ENCODE measurements around the gene GABPB1. TPM values are rescaled to one million over a fixed set of nuclear protein-coding genes. Genes with fewer than 3 reads are reported as not detected.

Gene GABPB1
- polyA plus RNA-seq, 1 of the 3 experiments (the other 2 are of a cell fraction) = 12.8 TPM

GRCh38 chr15:50228866-50229265, 126.1 kb downstream of the GABPB1 start:
- no peak for DNase-seq
- H3K4me1 ChIP-seq (ENCODE audit: control insufficient read depth in 1 of 2, insufficient read depth in 2 of 2, low read depth in 1 of 2, low read length in 1 of 2) = peaks cover 0 to 5% of the 10 kb centered on the region in 2 experiments; a peak in 1 of 4 replicates
- no peaks in the 10 kb centered on the region for H3K27me3 ChIP-seq (ENCODE audit: insufficient read depth)
- POLR2A ChIA-PET = no interaction called here
- no peaks in the 10 kb centered on the region for H3F3A ChIP-seq (replicated peaks; ENCODE audit: insufficient read depth)
- H3K36me3 ChIP-seq (replicated peaks in 1 of 2; ENCODE audit: control insufficient read depth in 1 of 2, insufficient read depth in 2 of 2, low read length in 1 of 2) = no peaks in the 10 kb centered on the region
- H3K4me2 ChIP-seq = no peak overlapping the region
- no peak overlapping the region for H3K27ac ChIP-seq (ENCODE audit: low read depth in 2 of 2, low read length in 1 of 2)
- TF ChIP-seq TCF12 (IDR thresholded peaks at IDR 0.05) (no peak), RFX5 (IDR thresholded peaks at IDR 0.05; ENCODE audit: low read length) (no peak), FOXM1 (IDR thresholded peaks at IDR 0.05; ENCODE audit: low read depth) (no peak), RXRA (IDR thresholded peaks at IDR 0.05; ENCODE audit: borderline replicate concordance, low read depth) (no peak), TAF1 (IDR thresholded peaks at IDR 0.05; ENCODE audit: borderline replicate concordance, low read depth, low read length) (no peak), CTCF (IDR thresholded peaks at IDR 0.05) (no peak), FOSL2 (IDR thresholded peaks at IDR 0.05; ENCODE audit: borderline replicate concordance, low read depth) (no peak), RAD21 (IDR thresholded peaks at IDR 0.05; ENCODE audit: low read length) (no peak), FOXJ3 (CRISPR knock-in tag; IDR thresholded peaks at IDR 0.05) (no peak)
- no peaks in the 10 kb centered on the region for H4K20me1 ChIP-seq (ENCODE audit: insufficient read depth)
- WGBS (ENCODE audit: low lambda C conversion rate) = 84% methylated on average over 3 of the region's 3 CpGs
- CTCF ChIA-PET = interaction anchor here (1.1 to 1.2 kb wide), 2 partner anchors 16 to 87 kb away, joined by 4 read pairs; no protein-coding TSS in a partner anchor
- no peak overlapping the region for H2AFZ ChIP-seq (ENCODE audit: low read depth)
- H3K9me3 ChIP-seq = no peaks in the 10 kb centered on the region
- H3K9ac ChIP-seq = no peak overlapping the region
- no peaks in the 10 kb centered on the region for H3K79me2 ChIP-seq (ENCODE audit: insufficient read depth)
- no peak overlapping the region for H3K4me3 ChIP-seq (ENCODE audit: low read depth in 2 of 2, low read length in 1 of 2)
- H3K9me2 ChIP-seq = no peaks in the 10 kb centered on the region

DNA sequence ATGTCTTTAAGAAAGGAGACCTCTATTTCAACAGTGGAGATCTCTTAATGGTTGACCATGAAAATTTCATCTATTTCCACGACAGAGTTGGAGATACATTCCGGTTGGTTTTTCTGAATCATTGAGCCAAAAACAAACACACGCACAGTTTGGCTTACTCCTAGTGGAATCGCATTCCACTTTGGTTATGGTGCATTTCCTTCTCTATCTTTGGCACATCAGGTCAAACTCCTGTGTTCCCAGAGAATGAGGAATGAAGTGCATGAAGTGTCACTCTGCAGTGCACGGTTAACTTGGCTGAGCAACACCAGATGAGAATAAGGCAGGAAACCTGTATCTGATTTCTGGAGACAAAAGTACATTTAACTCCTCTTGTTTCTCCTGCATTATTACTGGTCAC, 127.9 kb downstream of the GABPB1 start:
- CTCF ChIA-PET = no interaction called here

More for the DNA sequence above, 127.9 kb downstream of the GABPB1 start:
- no peak overlapping the region for H3K27ac ChIP-seq (ENCODE audit: low read depth in 2 of 2, low read length in 1 of 2)
- H3K9me2 ChIP-seq = no peaks in the 10 kb centered on the region
- no peak overlapping the region for H3K4me3 ChIP-seq (ENCODE audit: low read depth in 2 of 2, low read length in 1 of 2)
- no peaks in the 10 kb centered on the region for H3K79me2 ChIP-seq (ENCODE audit: insufficient read depth)
- TF ChIP-seq MEF2A (IDR thresholded peaks at IDR 0.05; ENCODE audit: borderline replicate concordance, low read depth) (no peak), EZH2phosphoT487 (IDR thresholded peaks at IDR 0.05; ENCODE audit: borderline replicate concordance, low read depth) (no peak), TCF12 (IDR thresholded peaks at IDR 0.05) (no peak), SMC3 (IDR thresholded peaks at IDR 0.05; ENCODE audit: low read depth, low read length) (no peak), CHD2 (IDR thresholded peaks at IDR 0.05; ENCODE audit: low read length, partially characterized antibody) (no peak), RFX5 (IDR thresholded peaks at IDR 0.05; ENCODE audit: low read length) (no peak), TAF1 (IDR thresholded peaks at IDR 0.05; ENCODE audit: borderline replicate concordance, low read depth, low read length) (no peak), USF2 (IDR thresholded peaks at IDR 0.05; ENCODE audit: borderline replicate concordance, low read depth, low read length) (no peak), GABPA (IDR thresholded peaks at IDR 0.05; ENCODE audit: low read depth) (no peak), FOXM1 (IDR thresholded peaks at IDR 0.05; ENCODE audit: low read depth) (no peak), MXI1 (IDR thresholded peaks at IDR 0.05; ENCODE audit: low read depth, low read length) (no peak)
- TF ChIP-seq, protein P1, sequence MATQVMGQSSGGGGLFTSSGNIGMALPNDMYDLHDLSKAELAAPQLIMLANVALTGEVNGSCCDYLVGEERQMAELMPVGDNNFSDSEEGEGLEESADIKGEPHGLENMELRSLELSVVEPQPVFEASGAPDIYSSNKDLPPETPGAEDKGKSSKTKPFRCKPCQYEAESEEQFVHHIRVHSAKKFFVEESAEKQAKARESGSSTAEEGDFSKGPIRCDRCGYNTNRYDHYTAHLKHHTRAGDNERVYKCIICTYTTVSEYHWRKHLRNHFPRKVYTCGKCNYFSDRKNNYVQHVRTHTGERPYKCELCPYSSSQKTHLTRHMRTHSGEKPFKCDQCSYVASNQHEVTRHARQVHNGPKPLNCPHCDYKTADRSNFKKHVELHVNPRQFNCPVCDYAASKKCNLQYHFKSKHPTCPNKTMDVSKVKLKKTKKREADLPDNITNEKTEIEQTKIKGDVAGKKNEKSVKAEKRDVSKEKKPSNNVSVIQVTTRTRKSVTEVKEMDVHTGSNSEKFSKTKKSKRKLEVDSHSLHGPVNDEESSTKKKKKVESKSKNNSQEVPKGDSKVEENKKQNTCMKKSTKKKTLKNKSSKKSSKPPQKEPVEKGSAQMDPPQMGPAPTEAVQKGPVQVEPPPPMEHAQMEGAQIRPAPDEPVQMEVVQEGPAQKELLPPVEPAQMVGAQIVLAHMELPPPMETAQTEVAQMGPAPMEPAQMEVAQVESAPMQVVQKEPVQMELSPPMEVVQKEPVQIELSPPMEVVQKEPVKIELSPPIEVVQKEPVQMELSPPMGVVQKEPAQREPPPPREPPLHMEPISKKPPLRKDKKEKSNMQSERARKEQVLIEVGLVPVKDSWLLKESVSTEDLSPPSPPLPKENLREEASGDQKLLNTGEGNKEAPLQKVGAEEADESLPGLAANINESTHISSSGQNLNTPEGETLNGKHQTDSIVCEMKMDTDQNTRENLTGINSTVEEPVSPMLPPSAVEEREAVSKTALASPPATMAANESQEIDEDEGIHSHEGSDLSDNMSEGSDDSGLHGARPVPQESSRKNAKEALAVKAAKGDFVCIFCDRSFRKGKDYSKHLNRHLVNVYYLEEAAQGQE (IDR thresholded peaks at IDR 0.05; ENCODE audit: low read depth, low read length) = no peak
- H3K4me1 ChIP-seq (ENCODE audit: control insufficient read depth in 1 of 2, insufficient read depth in 2 of 2, low read depth in 1 of 2, low read length in 1 of 2) = peaks cover 0 to 5% of the 10 kb centered on the region in 2 experiments; a peak in 1 of 4 replicates
- H3K27me3 ChIP-seq (ENCODE audit: insufficient read depth) = no peaks in the 10 kb centered on the region
- H3F3A ChIP-seq (replicated peaks; ENCODE audit: insufficient read depth) = no peaks in the 10 kb centered on the region
- no peak for DNase-seq
- H3K4me2 ChIP-seq = no peak overlapping the region
- H2AFZ ChIP-seq (ENCODE audit: low read depth) = no peak overlapping the region
- no peak overlapping the region for H3K9ac ChIP-seq
- POLR2A ChIA-PET = no interaction called here
- no peaks in the 10 kb centered on the region for H3K36me3 ChIP-seq (replicated peaks in 1 of 2; ENCODE audit: control insufficient read depth in 1 of 2, insufficient read depth in 2 of 2, low read length in 1 of 2)
- H4K20me1 ChIP-seq (ENCODE audit: insufficient read depth) = no peaks in the 10 kb centered on the region
- WGBS (ENCODE audit: low lambda C conversion rate) = 70% methylated on average over 5 of the region's 5 CpGs
- no peaks in the 10 kb centered on the region for H3K9me3 ChIP-seq
